Measurements from ENCODE around the gene LAMA3.

The LAMA3 gene

GRCh38 chr18:23939896-23940295 lies 250.6 kb downstream of the LAMA3 start:
- no peak for DNase-seq (ENCODE audit: low spot score)

- DNase-seq (ENCODE audit: low spot score), result no peak
These were observed 252.5 kb downstream of the LAMA3 start for GRCh38 chr18:23941791-23942190.

- no peak for DNase-seq (ENCODE audit: low spot score)
These were observed 253.9 kb downstream of the LAMA3 start for GRCh38 chr18:23943104-23943503.

GRCh38 chr18:23943903-23944624 lies 254.8 kb downstream of the LAMA3 start:
- no peak for DNase-seq (ENCODE audit: low spot score)

- no peak for DNase-seq (ENCODE audit: low spot score)
These were observed 256.3 kb downstream of the LAMA3 start for GRCh38 chr18:23945416-23946079.

- no peak for DNase-seq (ENCODE audit: low spot score)
These were observed 260.6 kb downstream of the LAMA3 start for GRCh38 chr18:23949863-23950262.

GRCh38 chr18:23950644-23951043 lies 261.4 kb downstream of the LAMA3 start:
- no peak for DNase-seq (ENCODE audit: low spot score)

- no peak for DNase-seq (ENCODE audit: low spot score)
These were observed 262.0 kb downstream of the LAMA3 start for GRCh38 chr18:23951206-23951605.

GRCh38 chr18:23953984-23954383 lies 264.7 kb downstream of the LAMA3 start:
- DNase-seq (ENCODE audit: low spot score), result no peak

- no peak for DNase-seq (ENCODE audit: low spot score)
These were observed 267.2 kb downstream of the LAMA3 start for GRCh38 chr18:23956483-23956882.

GRCh38 chr18:23958036-23958435 lies 268.8 kb downstream of the LAMA3 start:
- no peak for DNase-seq (ENCODE audit: low spot score)

GRCh38 chr18:23963443-23964165 lies 274.4 kb downstream of the LAMA3 start:
- no peak for DNase-seq (ENCODE audit: low spot score)

- DNase-seq (ENCODE audit: low spot score), result no peak
These were observed 275.3 kb downstream of the LAMA3 start for GRCh38 chr18:23964282-23965238.

GRCh38 chr18:23966909-23967308 lies 277.7 kb downstream of the LAMA3 start:
- no peak for DNase-seq (ENCODE audit: low spot score)

GRCh38 chr18:23967321-23968089 lies 278.3 kb downstream of the LAMA3 start:
- DNase-seq (ENCODE audit: low spot score), result no peak

- no peak for DNase-seq (ENCODE audit: low spot score)
These were observed 279.7 kb downstream of the LAMA3 start for GRCh38 chr18:23968638-23969604.

- no peak for DNase-seq (ENCODE audit: low spot score)
These were observed 280.4 kb downstream of the LAMA3 start for GRCh38 chr18:23969664-23970063.

- no peak for DNase-seq (ENCODE audit: low spot score)
These were observed 281.2 kb downstream of the LAMA3 start for GRCh38 chr18:23970161-23971096.

GRCh38 chr18:23971097-23971440 lies 281.8 kb downstream of the LAMA3 start:
- no peak for DNase-seq (ENCODE audit: low spot score)
